NCI-H82 treated with DMSO at 0.1 percent for 48 hours (cell line): ENCODE data around the gene NYAP2.

ENCODE experiments used
- DNase-seq: peaks from one replicate; lab custom pipeline; 2025; ENCODE audit not compliant: unreplicated experiment; lab: John Stamatoyannopoulos, UW

NYAP2 gene

GRCh38 chr2:225693259-225693658 is 293.7 kb downstream of the NYAP2 start:
- no peak for DNase-seq

DNA sequence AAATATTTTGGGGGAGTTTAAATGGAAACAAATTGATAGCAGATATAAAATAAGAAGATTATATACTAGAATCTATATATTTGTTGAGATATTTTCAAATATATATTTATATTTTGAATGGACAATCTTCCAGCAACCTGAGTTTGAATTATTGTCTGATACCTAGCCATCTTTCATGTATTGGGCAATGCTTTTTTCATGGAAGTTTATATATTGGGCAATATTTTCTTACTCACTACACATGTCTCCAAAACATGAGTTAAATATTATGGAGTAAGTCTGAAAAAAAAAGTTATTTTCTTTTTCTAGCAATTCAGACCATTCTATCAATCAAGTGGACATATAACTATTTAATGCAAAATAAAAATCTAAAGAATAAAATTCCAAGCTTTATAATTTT is 295.2 kb downstream of the NYAP2 start:
- DNase-seq, result no peak

- DNase-seq, result no peak
These were observed 298.4 kb downstream of the NYAP2 start for GRCh38 chr2:225697936-225698335.
